HUES64 (cell line): ENCODE data around the gene RANBP2. TPM values are rescaled to one million over a fixed set of nuclear protein-coding genes. Genes with fewer than 3 reads are reported as not detected.
"Not testable (repeated sequence)": the region's sequence is repeated elsewhere in the genome, so short reads cannot be mapped to it uniquely, and the experiment has no call there.

Experiments
- H3K27ac ChIP-seq: 2 replicates; pipeline ENCODE4 v1.7.0; 2013; ENCODE audit warnings: low read depth, low read length, inconsistent platforms
- H3K27me3 ChIP-seq: 2 replicates; pipeline ENCODE4 v1.6.1; 2013; ENCODE audit warnings: mild to moderate bottlenecking, low read length; ENCODE audit not compliant: insufficient read depth
- H3K36me3 ChIP-seq: 2 replicates; pipeline ENCODE4 v1.6.1; 2013; ENCODE audit warnings: mild to moderate bottlenecking, low read length; ENCODE audit not compliant: insufficient read depth
- H3K4me1 ChIP-seq: 2 replicates; pipeline ENCODE4 v1.6.1; 2013; ENCODE audit warnings: mild to moderate bottlenecking, low read length, moderate library complexity; ENCODE audit not compliant: insufficient read depth
- H3K4me3 ChIP-seq: 2 replicates; pipeline ENCODE4 v1.5.1; 2013; ENCODE audit warnings: mild to moderate bottlenecking, low read length, moderate library complexity
- H3K9ac ChIP-seq: 2 replicates; pipeline ENCODE4 v1.6.1; 2013; ENCODE audit warnings: mild to moderate bottlenecking, low read depth, low read length
- H3K9me3 ChIP-seq: 2 replicates; pipeline ENCODE4 v1.6.1; 2013; ENCODE audit warnings: low read depth, low read length; ENCODE audit not compliant: insufficient read depth
- WGBS: fragments of 150-250, 120-280 bp; methylation state at CpG from one replicate; pipeline ENCODE4 v1.1.7; 2013; ENCODE audit warnings: missing lambda C conversion rate; 5-methylcytosine and 5-hydroxymethylcytosine counted together
- polyA plus RNA-seq, 2 experiments: library from polyadenylated mRNA; stranded (reverse); fragments of 50-300 nt; gene quantifications; one replicate each; pipeline ENCODE4 v1.2.3, GENCODE V29; 2013

Gene RANBP2
- 42.9 TPM for polyA plus RNA-seq (2013, experiment 1 of 2)
- 39.9 TPM for polyA plus RNA-seq (2013, experiment 2 of 2)

DNA sequence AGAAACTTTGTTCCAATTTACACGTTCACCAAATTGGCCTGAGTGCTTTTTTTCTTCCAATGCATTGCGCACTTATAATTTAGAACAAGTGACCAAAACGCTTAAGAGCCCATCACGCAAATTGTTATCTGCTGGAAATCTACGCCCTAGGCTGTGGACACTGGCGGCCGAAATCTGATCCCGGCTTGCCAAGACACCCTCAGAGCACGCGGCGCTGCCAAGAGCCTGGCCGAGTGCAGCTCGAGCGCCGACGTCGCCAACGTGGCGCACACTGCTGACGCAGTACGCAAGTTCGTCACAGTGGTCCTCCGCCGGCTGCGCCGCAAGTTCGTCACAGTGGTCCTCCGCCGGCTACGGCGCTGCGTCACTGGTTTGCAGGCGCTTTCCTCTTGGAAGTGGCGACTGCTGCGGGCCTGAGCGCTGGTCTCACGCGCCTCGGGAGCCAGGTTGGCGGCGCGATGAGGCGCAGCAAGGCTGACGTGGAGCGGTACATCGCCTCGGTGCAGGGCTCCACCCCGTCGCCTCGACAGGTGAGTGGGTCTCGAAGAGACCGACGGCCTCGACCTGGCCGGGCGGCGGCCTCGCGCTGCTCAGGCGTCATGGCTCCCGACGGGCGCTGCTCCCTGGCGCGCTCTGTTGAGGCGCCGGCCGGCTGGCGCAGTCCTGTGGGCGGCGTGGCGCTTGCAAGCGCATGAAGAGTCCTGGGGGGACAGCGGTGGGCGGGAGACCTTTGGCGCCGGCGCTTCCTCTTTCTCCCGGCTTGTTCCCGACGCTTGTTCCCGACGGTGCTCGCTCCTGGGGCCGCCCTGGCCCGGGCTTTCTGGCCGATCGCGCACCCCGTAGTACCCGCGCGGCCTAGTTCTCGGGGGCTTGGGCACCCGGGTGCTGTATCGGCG, at the start of gene RANBP2:
TSS of gene RANBP2 (plus strand) at position 334 of the 896 bp plus-strand sequence. CDS start at position 459, 125 bp downstream.
- peak within 1 kb of the TSS; percentile 91 for H3K4me3 ChIP-seq
- no peaks in the 10 kb centered on the region for H3K9me3 ChIP-seq
- no peaks in the 10 kb centered on the region for H3K27me3 ChIP-seq
- H3K4me1 ChIP-seq = no peaks in the 10 kb centered on the region
- 1% methylated on average over 97 of the region's 97 CpGs for WGBS
- H3K9ac ChIP-seq = peak within 1 kb of the TSS; percentile 95
- peak within 1 kb of the TSS; percentile 96 for H3K27ac ChIP-seq
- no peaks in the 10 kb centered on the region for H3K36me3 ChIP-seq

DNA sequence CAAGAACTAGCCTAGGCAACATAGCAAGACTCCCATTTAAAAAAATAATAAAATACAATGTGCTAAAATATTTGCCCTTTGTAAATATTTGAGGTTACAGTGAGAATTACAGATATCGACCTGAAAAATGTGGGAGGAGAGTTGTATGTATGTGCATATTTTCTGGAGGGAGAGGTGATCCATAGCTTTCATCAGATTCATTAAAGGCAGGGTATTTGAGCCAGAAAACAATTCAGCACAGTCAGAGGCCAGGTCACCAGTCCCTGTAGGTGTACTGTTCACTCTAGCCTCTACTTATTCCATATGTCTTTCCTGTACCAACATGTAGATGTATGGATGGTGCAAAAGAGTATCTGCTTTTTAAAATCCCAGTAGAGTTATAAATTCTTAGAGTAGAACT, 49.0 kb upstream of the RANBP2 start:
- not testable (repeated sequence) for H3K9me3 ChIP-seq, H3K4me1 ChIP-seq, H3K36me3 ChIP-seq, H3K4me3 ChIP-seq, H3K9ac ChIP-seq, H3K27me3 ChIP-seq, H3K27ac ChIP-seq
- 100% methylated on average over 1 of the region's 1 CpG for WGBS

GRCh38 chr2:108672200-108672805, 47.0 kb upstream of the RANBP2 start:
- not testable (repeated sequence) for H3K4me3 ChIP-seq, H3K9me3 ChIP-seq, H3K9ac ChIP-seq, H3K36me3 ChIP-seq, H3K4me1 ChIP-seq, H3K27me3 ChIP-seq, H3K27ac ChIP-seq
- no CpG with 5 or more reads among the region's 6 CpGs for WGBS

DNA sequence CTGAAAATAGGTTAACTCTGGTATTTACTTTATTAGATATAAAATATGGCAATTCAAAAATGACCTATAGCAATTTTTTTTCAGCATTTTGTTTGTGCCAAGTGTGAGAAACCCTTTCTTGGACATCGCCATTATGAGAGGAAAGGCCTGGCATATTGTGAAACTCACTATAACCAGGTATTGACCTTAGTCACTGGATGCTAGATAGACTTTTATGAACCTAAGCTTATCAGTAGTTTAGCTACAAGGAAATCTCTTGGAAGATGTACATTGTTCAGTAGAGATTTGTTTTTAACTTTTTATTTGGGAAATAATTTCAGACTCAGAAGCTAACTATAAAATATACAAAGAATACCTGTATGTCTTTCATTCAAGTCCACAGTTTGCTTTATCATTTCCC, 42.8 kb upstream of the RANBP2 start:
- WGBS = no CpG with 5 or more reads among the region's 1 CpG
- H3K36me3 ChIP-seq = peaks cover 13% of the 10 kb centered on the region; the same call in 1 of the 2 replicates
- not testable (repeated sequence) for H3K27ac ChIP-seq, H3K4me1 ChIP-seq, H3K9me3 ChIP-seq, H3K9ac ChIP-seq, H3K4me3 ChIP-seq, H3K27me3 ChIP-seq

DNA sequence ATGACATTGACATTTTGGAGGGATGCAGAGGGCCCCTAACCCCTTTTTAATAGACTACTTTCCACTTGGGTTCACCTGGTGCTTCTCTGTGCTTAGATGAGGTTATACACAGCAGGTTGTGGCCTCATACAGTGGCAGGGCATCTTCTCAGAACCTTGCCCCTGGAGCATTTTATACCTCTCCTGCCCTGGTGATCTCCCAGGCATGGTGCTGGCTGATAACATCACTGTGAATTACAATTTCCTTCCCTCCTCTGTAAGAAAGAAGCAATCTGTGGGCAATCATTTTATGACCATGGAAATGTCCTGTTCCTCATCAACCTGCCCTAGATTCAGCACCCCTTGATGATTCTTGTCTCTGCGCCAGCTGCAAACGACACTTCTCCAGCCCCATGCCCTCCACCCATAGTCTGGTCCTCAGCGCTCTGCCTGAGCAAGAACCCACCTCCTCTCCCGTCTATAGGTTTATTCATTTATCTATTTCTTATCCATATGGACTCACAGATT, 42.0 kb upstream of the RANBP2 start:
- H3K9me3 ChIP-seq, H3K9ac ChIP-seq, H3K4me3 ChIP-seq, H3K27ac ChIP-seq, H3K4me1 ChIP-seq, H3K27me3 ChIP-seq: not testable (repeated sequence)
- WGBS = 98% methylated on average over 3 of the region's 4 CpGs
- peaks cover 16% of the 10 kb centered on the region; the same call in 1 of the 2 replicates for H3K36me3 ChIP-seq

DNA sequence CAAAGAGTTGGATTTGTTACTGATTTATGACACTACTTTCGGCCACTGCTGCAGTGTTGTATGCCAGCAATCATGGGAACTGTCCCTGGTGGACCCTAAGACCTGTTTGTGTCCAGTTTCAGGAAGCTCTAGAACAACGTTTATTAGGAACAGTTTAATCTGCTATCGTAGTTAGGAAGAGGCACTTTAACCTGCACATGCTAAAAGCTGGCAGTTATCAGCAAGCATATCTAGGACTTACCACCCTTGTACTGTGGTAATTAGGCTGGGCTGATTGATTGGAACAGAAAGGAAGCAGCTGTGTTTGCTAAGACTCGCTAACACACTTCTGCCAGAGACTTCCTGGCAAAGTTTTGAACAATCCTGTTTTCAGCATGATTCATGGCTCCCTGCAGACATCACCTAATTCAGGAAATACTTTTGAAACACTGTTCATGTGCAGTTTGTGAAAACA, 41.1 kb upstream of the RANBP2 start:
- not testable (repeated sequence) for H3K27ac ChIP-seq, H3K27me3 ChIP-seq, H3K9ac ChIP-seq, H3K4me3 ChIP-seq, H3K9me3 ChIP-seq, H3K4me1 ChIP-seq
- 87% methylated on average over 4 of the region's 4 CpGs for WGBS
- H3K36me3 ChIP-seq = peaks cover 12% of the 10 kb centered on the region; the same call in 1 of the 2 replicates

GRCh38 chr2:108680805-108681204, 38.5 kb upstream of the RANBP2 start:
- no CpG with 5 or more reads among the region's 2 CpGs for WGBS
- H3K9me3 ChIP-seq, H3K9ac ChIP-seq, H3K27me3 ChIP-seq, H3K27ac ChIP-seq, H3K4me1 ChIP-seq, H3K4me3 ChIP-seq: not testable (repeated sequence)
- peaks cover 26% of the 10 kb centered on the region; the same call in 1 of the 2 replicates for H3K36me3 ChIP-seq

GRCh38 chr2:108688818-108689756, 30.2 kb upstream of the RANBP2 start:
- H3K9ac ChIP-seq, H3K4me1 ChIP-seq, H3K36me3 ChIP-seq, H3K27me3 ChIP-seq, H3K27ac ChIP-seq, H3K9me3 ChIP-seq, H3K4me3 ChIP-seq: not testable (repeated sequence)
- WGBS = 92% methylated on average over 5 of the region's 15 CpGs

DNA sequence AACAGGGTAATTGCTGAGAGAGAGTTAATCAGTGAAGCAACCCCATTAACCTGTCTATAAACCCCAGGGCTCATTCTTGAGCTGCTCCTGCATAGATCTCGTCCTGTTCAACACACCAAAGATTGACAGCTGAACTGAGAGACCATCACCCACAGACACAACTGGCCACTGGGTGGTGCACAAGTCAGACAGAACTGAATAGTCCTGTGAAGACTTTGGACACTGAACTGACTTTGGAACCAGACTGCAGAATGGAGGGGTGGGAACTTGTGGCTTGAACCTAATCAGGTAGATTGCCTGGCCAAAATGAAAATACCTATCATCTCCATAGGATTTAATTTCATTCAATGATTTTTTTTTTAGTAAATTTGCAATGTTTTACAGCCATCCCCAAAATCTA, 29.3 kb upstream of the RANBP2 start:
- H3K27me3 ChIP-seq, H3K9ac ChIP-seq, H3K4me3 ChIP-seq, H3K36me3 ChIP-seq, H3K4me1 ChIP-seq, H3K27ac ChIP-seq, H3K9me3 ChIP-seq: not testable (repeated sequence)
- no CpG with 5 or more reads among the region's 1 CpG for WGBS

- 97% methylated on average over 7 of the region's 7 CpGs for WGBS
- Histone ChIP-seq H3K36me3 (no peaks in the 10 kb centered on the region), H3K9me3 (no peaks in the 10 kb centered on the region), H3K27me3 (no peaks in the 10 kb centered on the region), H3K27ac (no peak overlapping the region), H3K4me1 (no peaks in the 10 kb centered on the region), H3K9ac (no peak overlapping the region), H3K4me3 (no peak overlapping the region)
Measured at GRCh38 chr2:108691447-108691846, 27.8 kb upstream of the RANBP2 start.
